H1 (cell line): ENCODE results near the gene MYNN. TPM values are rescaled to one million over a fixed set of nuclear protein-coding genes. Genes with fewer than 3 reads are reported as not detected.

Experiments
- CBX5 ChIP-seq: fragments of 300-800, 300-1000 bp; sonication (generic); IDR thresholded peaks from 2 replicates; pipeline ENCODE4 v1.7.1; 2016; ENCODE audit warnings: antibody characterized with exemption, low read length, low read depth
- CHD7 ChIP-seq: fragments of 300-600 bp; sonication (generic); IDR thresholded peaks from 2 replicates; pipeline ENCODE4 v1.7.1; 2012; ENCODE audit warnings: low read length, moderate library complexity, mild to moderate bottlenecking, inconsistent platforms; ENCODE audit not compliant: insufficient replicate concordance
- USF2 ChIP-seq: IDR thresholded peaks from 2 replicates; pipeline ENCODE4 v1.6.1; 2011; ENCODE audit warnings: low read length, improper control_type of control experiment
- YY1 ChIP-seq: IDR thresholded peaks from 2 replicates; pipeline ENCODE4 v1.6.1; 2011; ENCODE audit warnings: low read depth, mild to moderate bottlenecking, low read length
- ZNF274 ChIP-seq: IDR thresholded peaks from 2 replicates; pipeline ENCODE4 v1.7.0; 2012; ENCODE audit warnings: low read length, borderline replicate concordance; ENCODE audit errors: extremely low read depth
- polyA plus RNA-seq, 7 experiments: library from polyadenylated mRNA; depleted of rRNA in 3 of 7; stranded (reverse) in 5 of 7; unstranded in 2 of 7; fragments of >200 nt in 5 of 7; fragments of 200-250 nt in 2 of 7; gene quantifications; 1 replicate in 5 of 7; 2 replicates in 1 of 7; 4 replicates in 1 of 7; pipeline versions ENCODE4 v1.2.1 to v1.2.3, GENCODE V29; 2011 to 2013; ENCODE audit warnings: missing spikeins in 2 of 7, mixed read lengths in 2 of 7
- total RNA-seq: library from RNA; stranded (reverse); fragmentation: NEBNext Ultra II Directional; extraction: Animal tissue kit (Norgen Biotek cat#: 25700); gene quantifications from 2 replicates; pipeline ENCODE4 v1.2.1, GENCODE V29; 2021

The MYNN gene
- total and polyA plus RNA-seq, 2 of the 8 experiments (the other 6 are each of a cell fraction or from before 2014, with no cell fraction given), result 7.3 to 15.2 TPM

- TF ChIP-seq CHD7, result no peak
- TF ChIP-seq USF2, result no peak
- no peak for TF ChIP-seq ZNF274
- no peak for TF ChIP-seq CBX5
- TF ChIP-seq YY1, result no peak
- TF ChIP-seq, all 59 proteins: peak for 0
These were observed 990 bp downstream of the MYNN start (continued) for GRCh38 chr3:169774186-169774585.
